Measurements from ENCODE around the gene DGKE. TPM values are rescaled to one million over a fixed set of nuclear protein-coding genes. Genes with fewer than 3 reads are reported as not detected.

The DGKE gene
- total and polyA plus RNA-seq, 2 of the 13 experiments (the other 11 are each of a cell fraction or from before 2014, with no cell fraction given): 3.2 to 5.3 TPM

DNA sequence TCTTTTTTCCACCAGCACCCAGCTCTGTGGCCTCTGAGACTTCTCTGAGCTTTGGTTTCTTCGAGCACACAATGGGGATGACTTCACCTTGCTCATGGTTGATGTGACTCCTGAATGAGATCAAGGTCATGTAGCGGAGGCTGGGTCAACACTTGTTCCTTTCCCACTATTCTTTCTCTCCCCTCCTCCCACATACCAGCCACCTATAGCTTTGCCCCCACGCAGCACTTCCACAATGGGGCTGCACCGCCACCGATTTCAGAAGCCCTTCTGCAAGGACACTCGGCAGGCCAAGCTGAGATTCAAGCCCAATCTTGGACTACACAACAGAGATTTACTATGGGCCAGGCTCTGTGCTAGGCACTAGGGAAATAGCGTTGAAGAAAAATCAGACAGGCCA lies 65.5 kb downstream of the DGKE start:
- TF ChIP-seq, protein P1, sequence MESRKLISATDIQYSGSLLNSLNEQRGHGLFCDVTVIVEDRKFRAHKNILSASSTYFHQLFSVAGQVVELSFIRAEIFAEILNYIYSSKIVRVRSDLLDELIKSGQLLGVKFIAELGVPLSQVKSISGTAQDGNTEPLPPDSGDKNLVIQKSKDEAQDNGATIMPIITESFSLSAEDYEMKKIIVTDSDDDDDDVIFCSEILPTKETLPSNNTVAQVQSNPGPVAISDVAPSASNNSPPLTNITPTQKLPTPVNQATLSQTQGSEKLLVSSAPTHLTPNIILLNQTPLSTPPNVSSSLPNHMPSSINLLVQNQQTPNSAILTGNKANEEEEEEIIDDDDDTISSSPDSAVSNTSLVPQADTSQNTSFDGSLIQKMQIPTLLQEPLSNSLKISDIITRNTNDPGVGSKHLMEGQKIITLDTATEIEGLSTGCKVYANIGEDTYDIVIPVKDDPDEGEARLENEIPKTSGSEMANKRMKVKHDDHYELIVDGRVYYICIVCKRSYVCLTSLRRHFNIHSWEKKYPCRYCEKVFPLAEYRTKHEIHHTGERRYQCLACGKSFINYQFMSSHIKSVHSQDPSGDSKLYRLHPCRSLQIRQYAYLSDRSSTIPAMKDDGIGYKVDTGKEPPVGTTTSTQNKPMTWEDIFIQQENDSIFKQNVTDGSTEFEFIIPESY (CRISPR knock-in tag; IDR thresholded peaks at IDR 0.05): peak; percentile 23; the same call in 1 of the 2 replicates
- TF ChIP-seq ZNF263 (CRISPR knock-in tag; IDR thresholded peaks at IDR 0.05) (peak; percentile 48), ZNF382 (CRISPR knock-in tag; IDR thresholded peaks at IDR 0.05; ENCODE audit: borderline replicate concordance) (no peak)
- Histone ChIP-seq H3K36me3 (replicated peaks in 1 of 2; ENCODE audit: control insufficient read depth in 1 of 2, insufficient read depth in 2 of 2, low read length in 2 of 2) (peaks cover 58 to 96% of the 10 kb centered on the region in 2 experiments), H3K27me3 (ENCODE audit: control insufficient read depth in 1 of 2, insufficient read depth in 2 of 2, low read length in 2 of 2) (no peaks in the 10 kb centered on the region), H3K27ac (ENCODE audit: extremely low read length, insufficient read depth, low read length) (no peak overlapping the region), H3K79me2 (ENCODE audit: insufficient read depth, low read length) (no peaks in the 10 kb centered on the region), H3K9me3 (ENCODE audit: low read length) (no peaks in the 10 kb centered on the region), H4K20me1 (ENCODE audit: insufficient read depth, low read length) (peaks cover 6% of the 10 kb centered on the region; the same call in 1 of the 2 replicates), H3K4me1 (ENCODE audit: insufficient read depth, low read length) (peaks cover 13% of the 10 kb centered on the region), H3K9ac (ENCODE audit: insufficient read depth, low read depth, low read length) (no peak overlapping the region), H2AFZ (ENCODE audit: low read length) (no peak overlapping the region), H3K4me3 (replicated peaks in 1 of 3; ENCODE audit: insufficient read depth in 1 of 3, low read depth in 2 of 3, low read length in 3 of 3) (no peak overlapping the region), H3K4me2 (ENCODE audit: low read depth, low read length) (no peak overlapping the region)
- ChIA-PET POLR2A (interaction anchor here (0.8 to 4.3 kb wide), 2 partner anchors 9 to 14 kb away, joined by 3 to 28 read pairs; partner anchors contain the start of gene TRIM25), CTCF (ENCODE audit: low intra/inter-chr PET ratio, low total read pairs) (no interaction called here)
- in situ Hi-C loops (cut with HindIII; ENCODE audit: extremely low pct_ligation_motif_present, low pct_unique_long_range_greater_than_20kb): no loop called here
- DNase-seq (ENCODE audit: low spot score): no peak
- 94% methylated on average over 7 of the region's 7 CpGs for WGBS (ENCODE audit: low lambda C conversion rate)
- no peak for FAIRE-seq
- intact Hi-C loops (cut with micrococcal nuclease; ENCODE audit: unreplicated experiment): loop anchor here (10.0 kb wide), 1 partner anchor 45 kb away; no protein-coding TSS in a partner anchor
- ATAC-seq: no peak
- BruUV-seq (replicated peaks): no TSS peak

DNA sequence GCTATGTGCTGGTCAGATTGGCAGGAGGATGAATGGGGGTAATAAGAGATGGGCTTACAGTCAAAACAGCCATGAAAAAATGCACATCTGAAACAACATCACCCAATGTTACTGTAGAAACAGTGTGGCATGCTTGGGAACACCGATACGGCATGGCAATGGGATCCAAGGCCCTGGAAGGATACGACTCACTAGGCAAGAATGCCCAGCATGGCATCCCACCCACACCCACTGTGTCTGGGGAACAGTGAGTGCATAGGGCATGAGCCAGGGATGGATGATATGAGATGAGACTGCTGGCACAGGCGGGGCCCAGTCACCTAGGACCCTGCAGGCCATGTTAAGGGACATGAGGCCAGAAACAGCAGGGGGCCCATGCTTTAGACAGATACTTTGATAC lies 68.4 kb downstream of the DGKE start:
- Histone ChIP-seq H3K9me3 (ENCODE audit: low read length) (no peaks in the 10 kb centered on the region), H3K27me3 (ENCODE audit: control insufficient read depth in 1 of 2, insufficient read depth in 2 of 2, low read length in 2 of 2) (no peaks in the 10 kb centered on the region), H2AFZ (ENCODE audit: low read length) (no peak overlapping the region), H4K20me1 (ENCODE audit: insufficient read depth, low read length) (peaks cover 6% of the 10 kb centered on the region; the same call in 1 of the 2 replicates), H3K9ac (ENCODE audit: insufficient read depth, low read depth, low read length) (no peak overlapping the region), H3K27ac (ENCODE audit: extremely low read length, insufficient read depth, low read length) (no peak overlapping the region), H3K4me1 (ENCODE audit: insufficient read depth, low read length) (peaks cover 13% of the 10 kb centered on the region), H3K36me3 (replicated peaks in 1 of 2; ENCODE audit: control insufficient read depth in 1 of 2, insufficient read depth in 2 of 2, low read length in 2 of 2) (peaks cover 55 to 93% of the 10 kb centered on the region in 2 experiments), H3K4me3 (replicated peaks in 1 of 3; ENCODE audit: insufficient read depth in 1 of 3, low read depth in 2 of 3, low read length in 3 of 3) (no peak overlapping the region), H3K79me2 (ENCODE audit: insufficient read depth, low read length) (no peaks in the 10 kb centered on the region), H3K4me2 (ENCODE audit: low read depth, low read length) (no peak overlapping the region)
- DNase-seq (ENCODE audit: low spot score) (no peak), FAIRE-seq (no peak), ATAC-seq (no peak)
- in situ Hi-C loops (cut with HindIII; ENCODE audit: extremely low pct_ligation_motif_present, low pct_unique_long_range_greater_than_20kb) (no loop called here), intact Hi-C loops (cut with micrococcal nuclease; ENCODE audit: unreplicated experiment) (no loop called here)
- BruUV-seq (replicated peaks): no TSS peak
- CTCF ChIA-PET (ENCODE audit: low intra/inter-chr PET ratio, low total read pairs): no interaction called here
- TF ChIP-seq ATAD3A (CRISPR knock-in tag; IDR thresholded peaks at IDR 0.05) (0 out of 2 replicates have a peak, but pooled peaks have one; percentile 50), KMT2A (CRISPR knock-in tag; IDR thresholded peaks at IDR 0.05) (no peak)
- POLR2A ChIA-PET: interaction anchor here (1.5 to 4.3 kb wide), 2 partner anchors 7 to 11 kb away, joined by 4 to 28 read pairs; partner anchors contain the start of gene TRIM25
- 95% methylated on average over 4 of the region's 4 CpGs for WGBS (ENCODE audit: low lambda C conversion rate)

Data from HepG2 (cell line).